ENCODE data around the gene ROPN1B. TPM values are rescaled to one million over a fixed set of nuclear protein-coding genes. Genes with fewer than 3 reads are reported as not detected.

ROPN1B gene
- total and polyA plus RNA-seq, 2 experiments from 2014 or later: not detected

DNA sequence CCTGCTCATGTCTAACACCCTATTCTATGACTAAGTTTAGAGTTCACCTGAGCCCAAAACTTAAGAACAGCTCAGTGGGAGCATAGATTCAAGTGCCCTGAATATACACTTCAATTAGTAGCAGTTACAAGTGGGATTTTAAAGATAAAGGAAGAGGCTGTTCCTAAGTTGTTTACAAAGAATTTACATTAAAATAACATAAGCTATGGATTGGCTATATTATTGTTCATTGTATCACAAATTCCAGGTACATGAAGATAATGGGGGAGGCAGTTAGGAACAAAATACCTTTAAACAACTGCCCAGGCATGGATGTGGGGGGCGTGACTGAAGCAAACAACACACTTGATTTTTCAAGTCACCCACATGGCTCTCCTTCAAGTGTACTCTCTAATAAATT is 52.7 kb downstream of the ROPN1B start:
- ATAC-seq: peak; percentile 16; the same call in 2 of the 3 replicates
- Histone ChIP-seq H3K4me2 (peak overlapping the region; percentile 45), H3K27ac (ENCODE audit: low read depth) (no peak overlapping the region), H3F3A (replicated peaks; ENCODE audit: low read depth) (no peaks in the 10 kb centered on the region), H4K20me1 (replicated peaks; ENCODE audit: insufficient read depth) (no peaks in the 10 kb centered on the region), H3K27me3 (ENCODE audit: insufficient read depth) (no peaks in the 10 kb centered on the region), H3K4me1 (ENCODE audit: insufficient read depth) (peaks cover 25% of the 10 kb centered on the region), H2AFZ (no peak overlapping the region), H3K9me2 (ENCODE audit: insufficient read depth) (peaks cover 10% of the 10 kb centered on the region; the same call in 1 of the 2 replicates), H3K4me3 (peak overlapping the region; percentile 16), H3K79me2 (replicated peaks; ENCODE audit: insufficient read depth) (no peaks in the 10 kb centered on the region), H3K36me3 (ENCODE audit: insufficient read depth) (no peaks in the 10 kb centered on the region)
- Mint-ChIP-seq H3K4me3 (peak overlapping the region; percentile 24; the same call in 1 of the 3 replicates), H3K27ac (peak overlapping the region; percentile 29; the same call in 1 of the 2 replicates), H3K36me3 (ENCODE audit: low read depth) (peaks cover 12% of the 10 kb centered on the region), H3K27me3 (ENCODE audit: insufficient read depth, low read depth, poor library complexity) (peaks cover 23% of the 10 kb centered on the region), H3K9me3 (peaks cover 4% of the 10 kb centered on the region), H3K4me1 (peaks cover 27% of the 10 kb centered on the region)
- TF ChIP-seq, protein P1, sequence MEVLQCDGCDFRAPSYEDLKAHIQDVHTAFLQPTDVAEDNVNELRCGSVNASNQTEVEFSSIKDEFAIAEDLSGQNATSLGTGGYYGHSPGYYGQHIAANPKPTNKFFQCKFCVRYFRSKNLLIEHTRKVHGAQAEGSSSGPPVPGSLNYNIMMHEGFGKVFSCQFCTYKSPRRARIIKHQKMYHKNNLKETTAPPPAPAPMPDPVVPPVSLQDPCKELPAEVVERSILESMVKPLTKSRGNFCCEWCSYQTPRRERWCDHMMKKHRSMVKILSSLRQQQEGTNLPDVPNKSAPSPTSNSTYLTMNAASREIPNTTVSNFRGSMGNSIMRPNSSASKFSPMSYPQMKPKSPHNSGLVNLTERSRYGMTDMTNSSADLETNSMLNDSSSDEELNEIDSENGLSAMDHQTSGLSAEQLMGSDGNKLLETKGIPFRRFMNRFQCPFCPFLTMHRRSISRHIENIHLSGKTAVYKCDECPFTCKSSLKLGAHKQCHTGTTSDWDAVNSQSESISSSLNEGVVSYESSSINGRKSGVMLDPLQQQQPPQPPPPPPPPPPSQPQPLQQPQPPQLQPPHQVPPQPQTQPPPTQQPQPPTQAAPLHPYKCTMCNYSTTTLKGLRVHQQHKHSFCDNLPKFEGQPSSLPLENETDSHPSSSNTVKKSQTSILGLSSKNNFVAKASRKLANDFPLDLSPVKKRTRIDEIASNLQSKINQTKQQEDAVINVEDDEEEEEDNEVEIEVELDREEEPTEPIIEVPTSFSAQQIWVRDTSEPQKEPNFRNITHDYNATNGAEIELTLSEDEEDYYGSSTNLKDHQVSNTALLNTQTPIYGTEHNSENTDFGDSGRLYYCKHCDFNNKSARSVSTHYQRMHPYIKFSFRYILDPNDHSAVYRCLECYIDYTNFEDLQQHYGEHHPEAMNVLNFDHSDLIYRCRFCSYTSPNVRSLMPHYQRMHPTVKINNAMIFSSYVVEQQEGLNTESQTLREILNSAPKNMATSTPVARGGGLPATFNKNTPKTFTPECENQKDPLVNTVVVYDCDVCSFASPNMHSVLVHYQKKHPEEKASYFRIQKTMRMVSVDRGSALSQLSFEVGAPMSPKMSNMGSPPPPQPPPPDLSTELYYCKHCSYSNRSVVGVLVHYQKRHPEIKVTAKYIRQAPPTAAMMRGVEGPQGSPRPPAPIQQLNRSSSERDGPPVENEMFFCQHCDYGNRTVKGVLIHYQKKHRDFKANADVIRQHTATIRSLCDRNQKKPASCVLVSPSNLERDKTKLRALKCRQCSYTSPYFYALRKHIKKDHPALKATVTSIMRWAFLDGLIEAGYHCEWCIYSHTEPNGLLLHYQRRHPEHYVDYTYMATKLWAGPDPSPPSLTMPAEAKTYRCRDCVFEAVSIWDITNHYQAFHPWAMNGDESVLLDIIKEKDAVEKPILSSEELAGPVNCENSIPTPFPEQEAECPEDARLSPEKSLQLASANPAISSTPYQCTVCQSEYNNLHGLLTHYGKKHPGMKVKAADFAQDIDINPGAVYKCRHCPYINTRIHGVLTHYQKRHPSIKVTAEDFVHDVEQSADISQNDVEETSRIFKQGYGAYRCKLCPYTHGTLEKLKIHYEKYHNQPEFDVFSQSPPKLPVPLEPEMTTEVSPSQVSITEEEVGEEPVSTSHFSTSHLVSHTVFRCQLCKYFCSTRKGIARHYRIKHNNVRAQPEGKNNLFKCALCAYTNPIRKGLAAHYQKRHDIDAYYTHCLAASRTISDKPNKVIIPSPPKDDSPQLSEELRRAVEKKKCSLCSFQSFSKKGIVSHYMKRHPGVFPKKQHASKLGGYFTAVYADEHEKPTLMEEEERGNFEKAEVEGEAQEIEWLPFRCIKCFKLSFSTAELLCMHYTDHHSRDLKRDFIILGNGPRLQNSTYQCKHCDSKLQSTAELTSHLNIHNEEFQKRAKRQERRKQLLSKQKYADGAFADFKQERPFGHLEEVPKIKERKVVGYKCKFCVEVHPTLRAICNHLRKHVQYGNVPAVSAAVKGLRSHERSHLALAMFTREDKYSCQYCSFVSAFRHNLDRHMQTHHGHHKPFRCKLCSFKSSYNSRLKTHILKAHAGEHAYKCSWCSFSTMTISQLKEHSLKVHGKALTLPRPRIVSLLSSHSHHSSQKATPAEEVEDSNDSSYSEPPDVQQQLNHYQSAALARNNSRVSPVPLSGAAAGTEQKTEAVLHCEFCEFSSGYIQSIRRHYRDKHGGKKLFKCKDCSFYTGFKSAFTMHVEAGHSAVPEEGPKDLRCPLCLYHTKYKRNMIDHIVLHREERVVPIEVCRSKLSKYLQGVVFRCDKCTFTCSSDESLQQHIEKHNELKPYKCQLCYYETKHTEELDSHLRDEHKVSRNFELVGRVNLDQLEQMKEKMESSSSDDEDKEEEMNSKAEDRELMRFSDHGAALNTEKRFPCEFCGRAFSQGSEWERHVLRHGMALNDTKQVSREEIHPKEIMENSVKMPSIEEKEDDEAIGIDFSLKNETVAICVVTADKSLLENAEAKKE (CRISPR knock-in tag; IDR thresholded peaks at IDR 0.05): no peak
- TF ChIP-seq NANOG (IDR thresholded peaks at IDR 0.05; ENCODE audit: borderline replicate concordance): peak; percentile 92
- DNase-seq (ENCODE audit: low spot score): peak; percentile 12

DNA sequence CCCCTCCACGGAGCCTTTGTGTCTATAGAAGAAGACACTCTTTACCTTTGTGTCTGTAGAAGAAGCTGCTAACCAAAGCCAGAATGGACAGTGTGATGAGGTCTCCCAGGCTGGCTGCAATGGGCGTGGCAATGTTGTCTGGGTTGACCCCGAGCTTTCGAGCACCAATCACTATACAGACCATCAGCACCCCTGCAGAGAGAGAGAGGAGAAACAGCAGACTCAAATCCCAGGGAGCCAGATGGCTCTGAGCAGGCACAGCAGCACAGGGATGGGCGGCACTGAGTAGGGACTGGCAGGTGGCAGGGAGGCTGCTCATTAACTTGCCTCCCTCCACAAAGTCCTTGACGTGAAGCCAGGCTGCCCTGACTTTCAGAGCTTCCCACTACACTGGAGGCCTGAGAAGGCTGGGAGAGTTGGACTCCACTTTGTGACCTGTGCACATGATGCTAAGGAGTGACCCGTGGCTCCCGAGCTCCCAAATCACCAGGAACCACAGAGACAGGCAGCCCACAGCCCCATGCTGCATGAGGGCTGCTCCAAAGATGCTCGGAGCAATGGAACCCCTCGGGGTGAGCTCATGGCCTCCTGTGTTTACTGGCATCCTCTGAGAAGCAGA is 53.9 kb downstream of the ROPN1B start:
- Histone ChIP-seq H2AFZ (no peak overlapping the region), H3K4me2 (0 out of 2 replicates have a peak overlapping the region, but pooled peaks have one; percentile 45), H4K20me1 (replicated peaks; ENCODE audit: insufficient read depth) (no peaks in the 10 kb centered on the region), H3K36me3 (ENCODE audit: insufficient read depth) (peaks cover 3% of the 10 kb centered on the region; the same call in 1 of the 2 replicates), H3F3A (replicated peaks; ENCODE audit: low read depth) (no peaks in the 10 kb centered on the region), H3K9me2 (ENCODE audit: insufficient read depth) (peaks cover 10% of the 10 kb centered on the region; the same call in 1 of the 2 replicates), H3K4me1 (ENCODE audit: insufficient read depth) (peaks cover 25% of the 10 kb centered on the region), H3K27ac (ENCODE audit: low read depth) (no peak overlapping the region), H3K4me3 (no peak overlapping the region), H3K27me3 (ENCODE audit: insufficient read depth) (no peaks in the 10 kb centered on the region), H3K79me2 (replicated peaks; ENCODE audit: insufficient read depth) (no peaks in the 10 kb centered on the region)
- H3K9me3 Mint-ChIP-seq: peaks cover 15% of the 10 kb centered on the region
- H3K4me3 Mint-ChIP-seq: no peak overlapping the region
- H3K4me1 Mint-ChIP-seq: peaks cover 27% of the 10 kb centered on the region
- ATAC-seq (peak; percentile 28; the same call in 2 of the 3 replicates), DNase-seq (ENCODE audit: low spot score) (peak; percentile 12)
- peaks cover 22% of the 10 kb centered on the region for H3K36me3 Mint-ChIP-seq (ENCODE audit: low read depth)
- no peak overlapping the region for H3K27ac Mint-ChIP-seq
- H3K27me3 Mint-ChIP-seq (ENCODE audit: insufficient read depth, low read depth, poor library complexity): peaks cover 23% of the 10 kb centered on the region
- no peak for TF ChIP-seq ZNF114 (CRISPR knock-in tag; IDR thresholded peaks at IDR 0.05)
- TF ChIP-seq, protein P1 (CRISPR knock-in tag; IDR thresholded peaks at IDR 0.05): no peak
- no peak for TF ChIP-seq STAT1 (IDR thresholded peaks at IDR 0.05; ENCODE audit: unreplicated experiment)

Data from GM23338 (cell line).